K562 (cell line): ENCODE results near the gene ASPHD1.

Experiments used
- ATF2 ChIP-seq: sonication (generic); formaldehyde crosslinking; IDR thresholded peaks from 2 replicates; pipeline ENCODE4 v1.8.1; 2022; ENCODE audit warnings: missing genetic modification reagents
- CTCF ChIP-seq, 3 experiments: IDR thresholded peaks in 2 of 3; conservative IDR thresholded peaks in 1 of 3; 2 replicates each; pipeline ENCODE4 v1.5.1; 2011 to 2012; ENCODE audit warnings: low read length in 3 of 3, mild to moderate bottlenecking in 3 of 3, control low read depth in 2 of 3, improper control_type of control experiment in 1 of 3, inconsistent platforms in 1 of 3, low read depth in 1 of 3, mixed read lengths in 1 of 3, moderate library complexity in 1 of 3; ENCODE audit not compliant: insufficient read depth in 2 of 3
- MAX ChIP-seq: sonication (generic); formaldehyde crosslinking; IDR thresholded peaks from 2 replicates; pipeline ENCODE4 v1.9.0; 2022; ENCODE audit warnings: mild to moderate bottlenecking, missing genetic modification reagents
- MBD1 ChIP-seq: fragments of 250-450 bp; sonication (Bioruptor Pico); IDR thresholded peaks from 2 replicates; pipeline ENCODE4 v1.8.0; 2022; ENCODE audit warnings: inconsistent platforms
- MCM7 ChIP-seq, 2 experiments: fragments of 450-650 bp; IDR thresholded peaks; 2 replicates each; pipeline ENCODE4 v1.6.1; 2016 to 2018
- NBN ChIP-seq: fragments of 450-650 bp; IDR thresholded peaks from 2 replicates; pipeline ENCODE4 v1.6.1; 2016; ENCODE audit warnings: low read depth, mild to moderate bottlenecking
- POLR2A ChIP-seq: fragments of 450-650 bp; conservative IDR thresholded peaks from 2 replicates; pipeline ENCODE4 v1.6.1; 2016
- RBM25 ChIP-seq: fragments of 200-400 bp; formaldehyde crosslinking; IDR thresholded peaks from 2 replicates; pipeline ENCODE4 v1.6.1; 2018; ENCODE audit warnings: low read length, low read depth, moderate library complexity; ENCODE audit not compliant: severe bottlenecking
- SRF ChIP-seq, 2 experiments: fragments of 250-450, 450-650 bp in 1 of 2; sonication (Bioruptor Pico) in 1 of 2; sonication (generic) in 1 of 2; formaldehyde crosslinking; IDR thresholded peaks; 2 replicates each; pipeline versions ENCODE4 v1.5.0 to v1.5.1; 2020 to 2022; ENCODE audit warnings: mild to moderate bottlenecking in 1 of 2, missing genetic modification reagents in 1 of 2
- SRSF3 ChIP-seq: fragments of 200-400 bp; formaldehyde crosslinking; IDR thresholded peaks from 2 replicates; pipeline ENCODE4 v1.6.1; 2016; ENCODE audit warnings: mild to moderate bottlenecking, low read length, moderate library complexity; ENCODE audit not compliant: insufficient read depth
- ZNF224 ChIP-seq: sonication (generic); formaldehyde crosslinking; IDR thresholded peaks from 2 replicates; pipeline ENCODE4 v1.8.0; 2022; ENCODE audit warnings: mild to moderate bottlenecking, missing genetic modification reagents
- ZNF717 ChIP-seq: fragments of 250-450 bp; sonication (Bioruptor Pico); IDR thresholded peaks from 2 replicates; pipeline ENCODE4 v1.5.0; 2021
- TF ChIP-seq, protein P1 (sequence below), 2 experiments: fragments of 150-350 bp in 1 of 2; IDR thresholded peaks; 2 replicates each; pipeline ENCODE4 v1.6.1; 2012 to 2016; ENCODE audit warnings: low read depth in 2 of 2, low read length in 2 of 2, mild to moderate bottlenecking in 1 of 2, moderate library complexity in 1 of 2

DNA sequence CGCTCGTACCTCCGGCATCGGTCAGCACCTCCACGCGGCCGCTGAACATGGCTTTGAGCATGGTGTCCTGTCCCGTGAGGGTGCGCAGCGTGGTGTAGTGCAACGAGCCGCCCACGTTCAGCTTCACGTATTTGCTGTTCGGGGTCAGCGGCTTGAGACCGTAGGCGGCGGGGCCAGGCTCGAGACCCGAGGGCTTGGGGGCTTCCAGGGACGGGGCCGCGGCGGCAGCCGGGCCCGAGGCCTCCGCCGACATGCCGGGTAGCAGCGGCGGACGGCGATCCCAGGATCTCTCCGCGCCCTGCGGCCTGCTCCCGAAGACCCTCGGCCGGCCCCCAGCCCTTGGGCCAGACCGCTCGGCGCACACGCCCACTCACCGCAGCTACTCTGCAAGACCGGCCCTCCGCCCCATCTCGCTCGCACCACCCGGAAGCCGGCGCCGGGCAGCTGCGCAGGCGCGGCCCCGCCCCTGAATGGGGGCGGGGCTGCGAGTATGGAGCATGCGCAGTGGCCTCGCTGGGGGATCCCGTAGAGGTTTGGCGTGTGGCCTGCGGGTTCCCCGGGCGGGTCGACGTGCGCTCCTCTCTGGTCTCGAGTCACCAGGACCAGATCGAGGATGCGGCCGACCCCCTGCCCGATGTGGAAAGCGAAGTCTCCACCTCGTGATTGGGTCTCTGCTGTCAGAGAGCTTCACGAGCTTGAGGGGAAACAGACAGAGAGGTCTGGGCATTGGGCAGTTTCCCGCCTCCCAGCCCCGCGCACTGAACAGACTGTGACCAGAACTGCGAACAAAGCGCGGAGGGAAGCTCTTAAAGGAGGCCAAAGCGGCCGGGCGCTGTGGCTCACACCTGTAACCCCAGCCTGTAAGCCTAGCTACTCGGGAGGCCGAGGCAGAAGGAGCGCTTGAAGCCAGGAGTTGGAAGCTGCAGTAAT lies 25.8 kb downstream of the ASPHD1 start, which contains the start of gene KCTD13:
- no peak for TF ChIP-seq SRF (CRISPR knock-in tag; IDR thresholded peaks at IDR 0.05)
- TF ChIP-seq POLR2A, result peak; percentile 93
- no peak for TF ChIP-seq NBN
- TF ChIP-seq SRSF3, result no peak
- no peak for TF ChIP-seq CTCF (IDR thresholded peaks at IDR 0.05 in 2 of 3, conservative IDR thresholded peaks at IDR 0.05 in 1 of 3; ENCODE audit: insufficient read depth in 2 of 3, low read depth in 1 of 3, low read length in 3 of 3)
- TF ChIP-seq MCM7 (IDR thresholded peaks at IDR 0.05), result no peak
- no peak for TF ChIP-seq ZNF224 (CRISPR knock-in tag)
- TF ChIP-seq MAX, result no peak; the same call in 1 of the 2 replicates
- TF ChIP-seq, protein P1, sequence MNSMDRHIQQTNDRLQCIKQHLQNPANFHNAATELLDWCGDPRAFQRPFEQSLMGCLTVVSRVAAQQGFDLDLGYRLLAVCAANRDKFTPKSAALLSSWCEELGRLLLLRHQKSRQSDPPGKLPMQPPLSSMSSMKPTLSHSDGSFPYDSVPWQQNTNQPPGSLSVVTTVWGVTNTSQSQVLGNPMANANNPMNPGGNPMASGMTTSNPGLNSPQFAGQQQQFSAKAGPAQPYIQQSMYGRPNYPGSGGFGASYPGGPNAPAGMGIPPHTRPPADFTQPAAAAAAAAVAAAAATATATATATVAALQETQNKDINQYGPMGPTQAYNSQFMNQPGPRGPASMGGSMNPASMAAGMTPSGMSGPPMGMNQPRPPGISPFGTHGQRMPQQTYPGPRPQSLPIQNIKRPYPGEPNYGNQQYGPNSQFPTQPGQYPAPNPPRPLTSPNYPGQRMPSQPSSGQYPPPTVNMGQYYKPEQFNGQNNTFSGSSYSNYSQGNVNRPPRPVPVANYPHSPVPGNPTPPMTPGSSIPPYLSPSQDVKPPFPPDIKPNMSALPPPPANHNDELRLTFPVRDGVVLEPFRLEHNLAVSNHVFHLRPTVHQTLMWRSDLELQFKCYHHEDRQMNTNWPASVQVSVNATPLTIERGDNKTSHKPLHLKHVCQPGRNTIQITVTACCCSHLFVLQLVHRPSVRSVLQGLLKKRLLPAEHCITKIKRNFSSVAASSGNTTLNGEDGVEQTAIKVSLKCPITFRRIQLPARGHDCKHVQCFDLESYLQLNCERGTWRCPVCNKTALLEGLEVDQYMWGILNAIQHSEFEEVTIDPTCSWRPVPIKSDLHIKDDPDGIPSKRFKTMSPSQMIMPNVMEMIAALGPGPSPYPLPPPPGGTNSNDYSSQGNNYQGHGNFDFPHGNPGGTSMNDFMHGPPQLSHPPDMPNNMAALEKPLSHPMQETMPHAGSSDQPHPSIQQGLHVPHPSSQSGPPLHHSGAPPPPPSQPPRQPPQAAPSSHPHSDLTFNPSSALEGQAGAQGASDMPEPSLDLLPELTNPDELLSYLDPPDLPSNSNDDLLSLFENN (IDR thresholded peaks at IDR 0.05; ENCODE audit: low read depth in 2 of 2, low read length in 2 of 2), result 0 out of 4 replicates have a peak, but pooled peaks of 1 of the 2 experiments have one; percentile 4
- no peak for TF ChIP-seq ZNF717 (CRISPR knock-in tag)
- no peak for TF ChIP-seq MBD1
- TF ChIP-seq ATF2 (CRISPR knock-in tag), result no peak
- no peak for TF ChIP-seq RBM25
